Measurements from ENCODE around the gene ANKRD34B.

Gene ANKRD34B

GRCh38 chr5:80568251-80568650 lies 1.8 kb downstream of the ANKRD34B start:
- no peak for TF ChIP-seq CTCF (IDR thresholded peaks at IDR 0.05)

GRCh38 chr5:80566711-80567259 lies 3.3 kb downstream of the ANKRD34B start:
- no peak for TF ChIP-seq CTCF (IDR thresholded peaks at IDR 0.05)

- TF ChIP-seq CTCF (IDR thresholded peaks at IDR 0.05): no peak
Observed at GRCh38 chr5:80565330-80565729, 4.8 kb downstream of the ANKRD34B start.

- no peak for TF ChIP-seq CTCF (IDR thresholded peaks at IDR 0.05)
Observed at GRCh38 chr5:80559244-80559643, 10.8 kb downstream of the ANKRD34B start.

- TF ChIP-seq CTCF (IDR thresholded peaks at IDR 0.05): no peak
Observed at GRCh38 chr5:80555099-80555498, 15.0 kb downstream of the ANKRD34B start.

GRCh38 chr5:80554646-80555045 lies 15.4 kb downstream of the ANKRD34B start:
- no peak for TF ChIP-seq CTCF (IDR thresholded peaks at IDR 0.05)

GRCh38 chr5:80541392-80541791 lies 28.7 kb downstream of the ANKRD34B start:
- no peak for TF ChIP-seq CTCF (IDR thresholded peaks at IDR 0.05)

GRCh38 chr5:80540691-80541090 lies 29.4 kb downstream of the ANKRD34B start:
- TF ChIP-seq CTCF (IDR thresholded peaks at IDR 0.05): no peak

Data from LNCAP (cell line).